HG03520 (cell line): Measurements from ENCODE around the gene GARNL3.

Experiments used
- ATAC-seq: cut with Tn5 transposase; IDR thresholded peaks from one replicate; pipeline ENCODE4 v1.9.1; 2021; ENCODE audit warnings: mild to moderate bottlenecking, moderate library complexity; ENCODE audit not compliant: unreplicated experiment

The GARNL3 gene

DNA sequence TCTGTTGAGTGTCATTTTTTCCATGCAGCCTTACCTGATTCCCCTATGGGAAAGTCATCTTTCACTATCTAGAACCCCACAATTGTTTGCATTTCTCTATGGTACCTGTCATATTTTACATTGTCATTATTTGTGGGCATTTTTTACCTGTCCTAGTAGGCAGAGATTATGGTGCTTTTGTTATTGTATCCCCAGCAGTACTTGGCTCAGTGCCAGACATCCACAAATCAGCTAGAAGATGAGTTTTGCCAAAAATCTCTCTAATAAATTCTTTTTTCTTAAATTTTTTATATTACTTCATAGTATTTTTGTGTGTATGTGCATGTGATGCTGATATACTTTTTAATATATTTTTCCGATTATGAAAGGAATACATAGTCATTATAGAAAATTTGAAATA, 13.2 kb downstream of the GARNL3 start:
- ATAC-seq: no peak

DNA sequence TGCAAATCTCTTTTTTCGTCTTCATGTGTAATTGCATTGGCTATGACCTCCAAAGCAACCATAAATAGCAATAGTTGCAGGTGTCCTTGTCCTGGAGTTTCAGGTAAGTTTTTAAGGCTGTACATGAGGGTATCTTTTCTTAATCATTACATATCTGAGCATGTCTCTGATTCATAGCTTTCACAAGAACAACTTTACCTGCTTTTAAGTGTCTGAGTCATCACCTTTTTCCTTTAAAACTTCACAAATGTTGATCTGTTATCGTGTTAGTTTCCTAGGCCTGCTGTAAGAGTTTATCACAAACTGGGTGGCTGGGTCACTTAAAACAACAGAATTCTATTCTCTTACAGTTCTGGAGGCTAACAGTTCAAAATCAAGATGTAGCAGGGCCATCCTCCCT, 13.8 kb downstream of the GARNL3 start:
- no peak for ATAC-seq

GRCh38 chr9:127279717-127280285, 15.2 kb downstream of the GARNL3 start:
- no peak for ATAC-seq

- no peak for ATAC-seq
Observed at GRCh38 chr9:127280880-127281660, 16.5 kb downstream of the GARNL3 start.

DNA sequence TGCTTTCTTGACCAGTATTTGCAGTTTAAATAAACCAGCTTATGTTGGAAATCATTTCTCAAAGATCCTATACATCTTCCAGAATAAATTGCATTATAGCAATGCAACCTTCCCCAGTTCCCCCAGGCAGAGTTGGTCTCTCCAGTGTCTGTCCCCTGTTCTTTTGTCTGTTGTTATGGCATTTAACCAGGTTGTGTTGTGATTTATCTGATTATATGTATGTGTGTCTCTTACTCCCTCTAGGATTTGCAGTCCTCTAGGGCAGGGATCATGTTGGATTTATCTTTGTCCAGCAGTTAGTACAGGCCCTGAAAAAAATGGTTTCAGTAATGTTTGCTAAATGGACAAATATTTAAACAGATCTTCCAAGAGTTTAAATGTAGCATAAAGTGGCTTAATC, 17.3 kb downstream of the GARNL3 start:
- no peak for ATAC-seq

DNA sequence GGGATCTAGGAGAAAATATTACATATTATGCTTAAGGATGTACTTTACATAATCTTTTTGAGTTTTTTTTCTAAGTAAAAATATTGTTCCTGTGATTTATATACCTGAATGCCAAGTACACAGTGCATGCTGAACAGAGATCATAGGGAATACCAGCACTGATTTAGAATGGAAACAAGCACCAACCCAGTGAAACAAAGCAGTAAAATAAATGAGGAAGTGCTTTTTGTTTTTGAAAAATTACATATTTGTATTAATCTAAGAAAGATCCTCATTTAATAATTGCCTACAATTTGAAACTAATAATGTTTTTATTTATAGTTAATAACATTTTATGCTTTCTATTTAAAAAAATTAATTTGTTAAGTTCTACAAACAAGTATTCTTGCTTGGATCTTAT, 18.0 kb downstream of the GARNL3 start:
- ATAC-seq: no peak

- no peak for ATAC-seq
Observed at GRCh38 chr9:127283135-127283534, 18.6 kb downstream of the GARNL3 start.

- ATAC-seq: no peak
Observed at GRCh38 chr9:127283917-127284497, 19.4 kb downstream of the GARNL3 start.

- ATAC-seq: no peak
Observed at GRCh38 chr9:127285965-127286364, 21.4 kb downstream of the GARNL3 start.

GRCh38 chr9:127290561-127291065, 26.0 kb downstream of the GARNL3 start:
- ATAC-seq: no peak

GRCh38 chr9:127291246-127291778, 26.7 kb downstream of the GARNL3 start:
- no peak for ATAC-seq

DNA sequence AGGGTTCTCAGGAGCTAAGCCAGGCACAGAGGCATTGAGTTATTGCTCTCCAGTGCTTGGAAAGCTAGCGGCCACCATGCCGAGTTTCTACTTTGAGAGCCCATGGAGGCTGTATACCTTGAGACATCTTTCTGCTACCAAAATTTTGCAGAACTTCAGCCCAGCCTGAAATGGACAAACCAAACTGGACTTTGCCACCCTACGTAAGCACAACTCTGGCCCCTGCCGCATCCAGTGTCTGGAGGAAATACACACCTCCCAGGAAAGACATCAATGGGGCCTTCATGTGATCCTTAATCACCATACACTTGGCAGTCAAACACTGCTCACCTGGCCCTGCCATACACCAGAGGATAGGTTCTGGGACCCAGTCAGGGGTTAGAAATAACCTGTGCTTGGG, 27.8 kb downstream of the GARNL3 start:
- no peak for ATAC-seq

DNA sequence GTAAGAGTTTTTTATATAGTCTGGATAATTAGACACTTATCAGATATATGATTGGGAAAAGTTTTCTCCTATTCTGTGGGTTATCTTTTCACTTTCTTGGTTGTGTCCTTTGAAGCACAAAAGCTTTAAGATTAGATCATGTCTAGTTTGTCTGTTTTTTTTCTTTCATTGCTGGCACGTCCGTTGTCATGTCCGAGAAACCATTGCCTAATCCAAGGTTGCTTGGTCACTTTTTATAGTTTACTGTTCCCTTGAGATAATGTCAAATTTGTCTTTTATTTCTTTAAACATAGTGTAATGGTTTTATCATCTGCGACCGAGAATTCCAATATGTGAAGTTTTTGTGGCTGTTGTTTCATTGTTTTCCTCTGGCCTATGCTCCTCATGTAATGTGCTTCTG, 28.8 kb downstream of the GARNL3 start:
- ATAC-seq: no peak

GRCh38 chr9:127293767-127294166, 29.2 kb downstream of the GARNL3 start:
- no peak for ATAC-seq

- ATAC-seq: no peak
Observed at GRCh38 chr9:127295005-127295404, 30.4 kb downstream of the GARNL3 start.

DNA sequence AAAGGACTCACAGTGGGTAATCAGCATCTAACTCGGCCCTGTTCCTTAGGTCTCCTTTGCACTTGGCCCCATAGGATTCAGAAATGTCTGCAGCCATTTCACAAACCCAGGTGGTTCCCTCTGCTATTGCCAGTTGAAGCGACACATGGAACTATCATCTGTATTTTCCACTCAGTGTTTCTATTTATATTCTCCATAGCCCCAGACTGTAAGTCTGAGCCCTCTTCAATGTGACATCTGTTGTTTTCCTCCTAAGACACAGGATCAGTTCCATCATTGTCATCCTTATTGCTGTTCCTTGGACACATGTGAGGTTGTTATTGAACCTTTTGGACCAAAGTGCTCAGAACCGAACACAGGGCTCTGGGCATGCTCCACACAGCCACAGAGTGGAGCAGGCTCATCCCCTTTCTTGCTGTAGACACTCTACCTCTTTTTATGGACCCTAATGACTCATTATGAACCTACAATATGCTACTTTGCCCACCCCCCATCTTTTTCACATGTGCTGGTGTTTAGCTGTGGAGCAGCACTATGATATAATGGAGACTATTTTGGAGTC, 36.4 kb downstream of the GARNL3 start:
- no peak for ATAC-seq

GRCh38 chr9:127303830-127304229, 39.3 kb downstream of the GARNL3 start:
- no peak for ATAC-seq

- no peak for ATAC-seq
Observed at GRCh38 chr9:127305206-127305837, 40.7 kb downstream of the GARNL3 start.

GRCh38 chr9:127305838-127306226, 41.3 kb downstream of the GARNL3 start:
- ATAC-seq: no peak

GRCh38 chr9:127307802-127308201, 43.2 kb downstream of the GARNL3 start:
- no peak for ATAC-seq
